ENCODE measurements around the gene FTH1. TPM values are rescaled to one million over a fixed set of nuclear protein-coding genes. Genes with fewer than 3 reads are reported as not detected.

FTH1 gene
- 1,171 and 2,524 TPM in 2 replicates for total RNA-seq

DNA sequence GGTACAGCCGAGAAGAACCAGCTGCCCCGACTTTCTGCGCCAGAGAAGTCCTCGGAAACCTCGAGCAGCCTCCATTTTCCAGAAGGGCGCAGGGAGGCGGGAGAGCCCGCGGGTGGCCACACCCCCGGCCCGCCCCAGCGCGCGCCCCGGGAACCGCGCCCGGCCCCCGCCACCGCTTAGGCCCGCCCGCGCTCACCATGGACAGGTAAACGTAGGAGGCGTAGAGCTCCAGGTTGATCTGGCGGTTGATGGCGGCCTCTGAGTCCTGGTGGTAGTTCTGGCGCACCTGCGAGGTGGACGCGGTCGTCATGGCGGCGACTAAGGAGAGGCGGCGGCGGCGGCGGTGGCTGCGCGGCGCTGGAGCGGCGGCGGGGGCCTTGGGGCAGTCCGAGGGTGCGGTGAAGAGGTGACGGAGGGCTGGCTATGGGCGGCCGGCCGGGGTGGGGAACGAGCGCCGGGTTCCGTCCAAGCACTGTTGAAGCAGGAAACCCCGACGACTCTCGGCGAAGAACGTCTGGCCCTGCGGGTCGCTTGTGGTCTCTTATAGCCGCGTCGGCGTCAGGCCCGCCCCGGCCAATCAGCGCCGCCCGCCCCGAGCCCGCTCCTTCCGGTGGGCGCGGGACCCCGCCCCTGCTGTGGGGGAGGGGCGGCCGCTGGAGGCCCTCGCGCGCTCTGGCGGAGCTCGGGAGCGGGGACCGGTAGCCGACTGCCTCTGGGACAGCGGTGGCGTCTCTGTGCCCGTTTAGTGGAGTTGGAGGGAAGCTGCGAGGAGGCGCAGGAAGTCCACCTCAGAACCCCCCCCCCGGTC, at the start of gene FTH1:
Gene FTH1, minus strand, starts transcription at position 519 of the 808 bp plus-strand sequence. Its CDS starts 209 bp downstream, at position 310.

GRCh38 chr11:61950035-61950547, 17.3 kb downstream of the FTH1 start, which contains the start of gene BEST1:
Gene BEST1 (plus strand): TSS chr11:61950351. CDS start chr11:61951807, 1,456 bp downstream.

GRCh38 chr11:61917334-61918109, 49.9 kb downstream of the FTH1 start, which contains the start of gene RAB3IL1:
Gene RAB3IL1 (minus strand): TSS chr11:61917566. CDS start chr11:61917367, 199 bp downstream.

Other genes with a start within 250 kb of the FTH1 start
- 3.8 and 25.6 TPM in 2 replicates for gene MYRF, start 215.0 kb downstream of the FTH1 start, total RNA-seq
- gene TMEM258, start 175.0 kb downstream of the FTH1 start, total RNA-seq: 66.1 and 82.9 TPM in 2 replicates
- 7.5 and 8.2 TPM in 2 replicates for gene FEN1, start 174.7 kb downstream of the FTH1 start, total RNA-seq
- gene FADS1, start 150.6 kb downstream of the FTH1 start, total RNA-seq: 128 and 148 TPM in 2 replicates
- 359 and 649 TPM in 2 replicates for gene FADS2, start 139.3 kb downstream of the FTH1 start, total RNA-seq
- 127 and 137 TPM in 2 replicates for gene FADS3, start 76.1 kb downstream of the FTH1 start, total RNA-seq
- 28.1 and 28.5 TPM in 2 replicates for gene RAB3IL1, start 50.1 kb downstream of the FTH1 start, total RNA-seq
- 1.5 and 3.7 TPM in 2 replicates for gene BEST1, start 17.3 kb downstream of the FTH1 start, total RNA-seq
- 2.3 and 4.0 TPM in 2 replicates for gene INCENP, start 156.4 kb upstream of the FTH1 start, total RNA-seq
- not detected in 2 replicates for gene SCGB1D1, start 222.6 kb upstream of the FTH1 start, total RNA-seq
- gene SCGB2A1, start 241.0 kb upstream of the FTH1 start, total RNA-seq: not detected in 2 replicates

Measured in pericardium fibroblast (primary cell).